ENCODE measurements around the gene NTM.

The NTM gene

DNA sequence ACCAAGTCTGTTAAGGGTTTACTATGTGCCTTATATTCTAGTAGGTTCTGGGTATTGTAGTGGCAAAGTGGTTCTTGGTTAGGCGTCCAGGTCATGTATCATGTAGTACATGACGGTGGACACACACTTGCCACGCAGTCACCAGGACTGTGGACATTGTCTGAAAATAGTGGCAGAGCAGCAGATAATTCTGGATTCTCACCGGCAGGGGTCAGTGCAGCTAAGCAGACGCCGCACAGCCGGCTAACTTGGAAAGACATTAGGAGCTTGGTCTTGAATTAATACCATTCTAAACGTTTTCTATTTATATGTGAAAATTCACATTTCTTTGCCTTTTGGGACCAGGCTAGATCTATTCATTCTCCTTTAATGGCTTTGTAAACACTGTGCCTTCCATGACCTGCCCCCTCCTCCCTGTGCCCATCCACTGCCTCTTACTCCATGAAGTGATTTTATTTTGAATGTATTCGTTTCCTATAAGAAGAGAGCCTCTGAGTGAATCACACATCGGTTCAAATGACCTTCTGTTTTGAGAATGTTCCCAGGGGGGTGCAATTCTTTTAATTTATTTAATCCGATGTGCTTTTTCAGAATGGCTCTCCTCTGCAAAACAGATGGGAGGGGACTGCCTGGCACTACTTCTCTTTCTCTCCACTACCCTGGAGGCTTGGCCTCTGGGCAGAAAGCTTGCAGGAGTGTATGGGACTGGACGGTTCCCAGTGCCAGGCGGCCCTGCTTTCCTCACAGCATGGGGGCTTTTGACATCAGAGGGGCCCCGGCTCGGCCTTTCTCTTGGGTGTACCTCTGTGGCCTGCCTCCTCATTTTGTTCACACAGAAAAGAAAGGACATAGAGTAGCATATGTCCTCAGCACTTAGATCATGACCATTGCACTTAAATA is 378.0 kb downstream of the NTM start:
- Histone ChIP-seq H4K8ac (ENCODE audit: low read length) (no peak overlapping the region), H2BK5ac (ENCODE audit: low read depth, low read length, poor library complexity, severe bottlenecking) (no peak overlapping the region), H2BK12ac (ENCODE audit: low read length in 2 of 2) (no peak overlapping the region), H3K4me2 (ENCODE audit: low read length, poor library complexity, severe bottlenecking) (no peak overlapping the region), H4K91ac (ENCODE audit: low read length) (no peak overlapping the region), H3K14ac (ENCODE audit: low read length in 2 of 2) (no peak overlapping the region), H3K4me3 (ENCODE audit: insufficient read depth in 1 of 2, low read depth in 1 of 2, low read length in 2 of 2) (peak overlapping the region in 1 of 2 experiments; percentile 1), H2AK5ac (ENCODE audit: low read length, severe bottlenecking) (no peak overlapping the region), H3K18ac (ENCODE audit: low read depth in 1 of 2, low read length in 2 of 2) (peak overlapping the region in 1 of 2 experiments; percentile 28), H2BK120ac (ENCODE audit: low read depth, low read length) (no peak overlapping the region), H3K9me3 (ENCODE audit: control insufficient read depth, low read length) (no peaks in the 10 kb centered on the region), H3K27me3 (ENCODE audit: control insufficient read depth in 1 of 2, insufficient read depth in 1 of 2, low read length in 2 of 2) (no peaks in the 10 kb centered on the region), H3K27ac (ENCODE audit: low read length, poor library complexity, severe bottlenecking) (no peak overlapping the region), H3K23ac (ENCODE audit: low read length in 2 of 2) (no peak overlapping the region), H3K4me1 (ENCODE audit: control insufficient read depth, insufficient read depth, low read depth, low read length) (peaks cover 2% of the 10 kb centered on the region), H2BK15ac (ENCODE audit: low read depth, poor library complexity, severe bottlenecking) (no peak overlapping the region), H3K9ac (ENCODE audit: low read length) (peak overlapping the region; percentile 68), H3K79me1 (replicated peaks; ENCODE audit: low read length, poor library complexity, severe bottlenecking) (no peaks in the 10 kb centered on the region), H3K4ac (ENCODE audit: low read depth in 1 of 2, low read length in 2 of 2) (no peak overlapping the region), H3K36me3 (ENCODE audit: control insufficient read depth in 1 of 2, insufficient read depth in 2 of 2, low read depth in 1 of 2, low read length in 2 of 2) (no peaks in the 10 kb centered on the region), H2AFZ (ENCODE audit: low read depth, low read length) (no peak overlapping the region)
- WGBS, result 37% methylated on average over 12 of the region's 15 CpGs
- peak; percentile 76 for DNase-seq

DNA sequence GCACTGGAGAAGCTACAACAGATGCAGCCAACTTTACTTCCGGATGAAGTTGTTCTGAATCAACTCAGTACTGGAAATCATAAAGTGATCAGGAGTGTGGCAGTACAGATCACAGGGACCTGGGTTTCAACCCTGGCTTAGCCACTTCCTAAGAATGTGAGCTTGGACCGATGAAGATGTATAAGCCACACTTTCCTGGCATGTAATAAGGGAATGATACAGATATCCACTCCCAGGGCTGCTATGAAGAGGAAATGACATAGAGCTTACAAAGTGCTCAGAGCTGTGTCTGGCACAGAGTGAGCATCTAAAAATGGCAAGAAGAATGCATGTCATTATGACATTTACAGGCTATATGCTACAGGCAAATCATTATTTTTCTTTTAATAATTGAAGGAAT is 378.7 kb downstream of the NTM start:
- H3K36me3 ChIP-seq (ENCODE audit: control insufficient read depth in 1 of 2, insufficient read depth in 2 of 2, low read depth in 1 of 2, low read length in 2 of 2), result no peaks in the 10 kb centered on the region
- H2AFZ ChIP-seq (ENCODE audit: low read depth, low read length), result no peak overlapping the region
- no peak overlapping the region for H3K27ac ChIP-seq (ENCODE audit: low read length, poor library complexity, severe bottlenecking)
- no peak overlapping the region for H4K8ac ChIP-seq (ENCODE audit: low read length)
- no peak overlapping the region for H2BK15ac ChIP-seq (ENCODE audit: low read depth, poor library complexity, severe bottlenecking)
- H3K27me3 ChIP-seq (ENCODE audit: control insufficient read depth in 1 of 2, insufficient read depth in 1 of 2, low read length in 2 of 2), result no peaks in the 10 kb centered on the region
- peak overlapping the region in 1 of 2 experiments; percentile 1 for H3K4me3 ChIP-seq (ENCODE audit: insufficient read depth in 1 of 2, low read depth in 1 of 2, low read length in 2 of 2)
- H3K9ac ChIP-seq (ENCODE audit: low read length), result peak overlapping the region; percentile 68
- H3K18ac ChIP-seq (ENCODE audit: low read depth in 1 of 2, low read length in 2 of 2), result no peak overlapping the region
- H2BK12ac ChIP-seq (ENCODE audit: low read length in 2 of 2), result no peak overlapping the region
- H2BK120ac ChIP-seq (ENCODE audit: low read depth, low read length), result no peak overlapping the region
- 37% methylated on average over 2 of the region's 2 CpGs for WGBS
- H4K91ac ChIP-seq (ENCODE audit: low read length), result no peak overlapping the region
- no peak overlapping the region for H3K23ac ChIP-seq (ENCODE audit: low read length in 2 of 2)
- peaks cover 2% of the 10 kb centered on the region for H3K4me1 ChIP-seq (ENCODE audit: control insufficient read depth, insufficient read depth, low read depth, low read length)
- no peaks in the 10 kb centered on the region for H3K9me3 ChIP-seq (ENCODE audit: control insufficient read depth, low read length)
- no peak overlapping the region for H3K4ac ChIP-seq (ENCODE audit: low read depth in 1 of 2, low read length in 2 of 2)
- no peak overlapping the region for H3K4me2 ChIP-seq (ENCODE audit: low read length, poor library complexity, severe bottlenecking)
- no peak overlapping the region for H2AK5ac ChIP-seq (ENCODE audit: low read length, severe bottlenecking)
- peak; percentile 60 for DNase-seq
- H3K79me1 ChIP-seq (replicated peaks; ENCODE audit: low read length, poor library complexity, severe bottlenecking), result no peaks in the 10 kb centered on the region
- no peak overlapping the region for H2BK5ac ChIP-seq (ENCODE audit: low read depth, low read length, poor library complexity, severe bottlenecking)
- no peak overlapping the region for H3K14ac ChIP-seq (ENCODE audit: low read length in 2 of 2)

DNA sequence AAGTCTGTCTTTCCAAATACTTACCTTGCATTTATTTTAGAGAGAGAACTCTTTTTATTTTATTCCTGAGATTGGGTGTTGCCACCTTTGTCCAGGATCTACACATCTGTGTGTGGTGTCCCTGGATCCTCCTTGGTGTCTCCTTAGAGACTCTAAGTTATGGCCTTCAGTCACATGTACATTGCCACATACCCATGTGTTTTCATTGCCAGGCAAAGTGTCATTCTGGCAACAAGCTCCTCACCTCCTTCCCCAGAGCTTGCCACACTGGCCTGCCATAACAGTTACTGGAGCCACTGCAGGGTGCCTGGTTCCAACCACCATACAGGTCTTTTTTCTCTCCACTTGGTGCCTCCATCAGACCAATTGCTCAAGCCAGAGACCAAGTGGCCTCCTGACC is 379.7 kb downstream of the NTM start:
- no peak overlapping the region for H3K4me3 ChIP-seq (ENCODE audit: insufficient read depth in 1 of 2, low read depth in 1 of 2, low read length in 2 of 2)

DNA sequence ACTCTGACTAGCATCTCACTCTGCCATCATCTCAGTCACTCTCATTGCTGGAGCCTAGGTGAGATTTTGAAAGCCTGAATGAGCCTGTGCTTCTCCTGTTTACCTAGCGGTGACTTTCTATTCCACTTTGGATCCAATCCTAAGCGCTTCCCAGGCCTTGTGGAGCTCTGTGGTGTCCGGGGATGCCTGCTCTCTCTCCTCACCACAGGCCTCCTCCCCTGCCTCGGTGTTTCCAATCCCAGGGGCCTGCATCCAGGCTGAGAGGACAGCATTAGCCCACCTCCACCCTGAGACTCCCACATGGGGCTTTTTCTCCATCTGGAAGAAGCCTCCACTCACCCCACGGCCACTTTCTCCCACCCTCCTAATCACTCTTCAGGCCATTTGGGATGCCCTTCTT is 380.3 kb downstream of the NTM start:
- Histone ChIP-seq H2BK5ac (ENCODE audit: low read depth, low read length, poor library complexity, severe bottlenecking) (no peak overlapping the region), H2AK5ac (ENCODE audit: low read length, severe bottlenecking) (no peak overlapping the region), H3K79me1 (replicated peaks; ENCODE audit: low read length, poor library complexity, severe bottlenecking) (no peaks in the 10 kb centered on the region), H3K4me2 (ENCODE audit: low read length, poor library complexity, severe bottlenecking) (no peak overlapping the region), H4K8ac (ENCODE audit: low read length) (no peak overlapping the region), H3K4ac (ENCODE audit: low read depth in 1 of 2, low read length in 2 of 2) (no peak overlapping the region), H2AFZ (ENCODE audit: low read depth, low read length) (no peak overlapping the region), H4K91ac (ENCODE audit: low read length) (no peak overlapping the region), H3K23ac (ENCODE audit: low read length in 2 of 2) (no peak overlapping the region), H3K4me3 (ENCODE audit: insufficient read depth in 1 of 2, low read depth in 1 of 2, low read length in 2 of 2) (no peak overlapping the region), H2BK15ac (ENCODE audit: low read depth, poor library complexity, severe bottlenecking) (no peak overlapping the region), H2BK12ac (ENCODE audit: low read length in 2 of 2) (no peak overlapping the region), H3K18ac (ENCODE audit: low read depth in 1 of 2, low read length in 2 of 2) (no peak overlapping the region), H3K14ac (ENCODE audit: low read length in 2 of 2) (no peak overlapping the region), H3K9me3 (ENCODE audit: control insufficient read depth, low read length) (no peaks in the 10 kb centered on the region), H3K27me3 (ENCODE audit: control insufficient read depth in 1 of 2, insufficient read depth in 1 of 2, low read length in 2 of 2) (no peaks in the 10 kb centered on the region), H2BK120ac (ENCODE audit: low read depth, low read length) (no peak overlapping the region), H3K9ac (ENCODE audit: low read length) (no peak overlapping the region), H3K27ac (ENCODE audit: low read length, poor library complexity, severe bottlenecking) (no peak overlapping the region), H3K4me1 (ENCODE audit: control insufficient read depth, insufficient read depth, low read depth, low read length) (peaks cover 2% of the 10 kb centered on the region), H3K36me3 (ENCODE audit: control insufficient read depth in 1 of 2, insufficient read depth in 2 of 2, low read depth in 1 of 2, low read length in 2 of 2) (no peaks in the 10 kb centered on the region)
- no peak for DNase-seq
- WGBS, result 90% methylated on average over 5 of the region's 5 CpGs

More for the DNA sequence above, 379.7 kb downstream of the NTM start:
- no peaks in the 10 kb centered on the region for H3K79me1 ChIP-seq (replicated peaks; ENCODE audit: low read length, poor library complexity, severe bottlenecking)
- H2BK5ac ChIP-seq (ENCODE audit: low read depth, low read length, poor library complexity, severe bottlenecking), result no peak overlapping the region
- no peaks in the 10 kb centered on the region for H3K36me3 ChIP-seq (ENCODE audit: control insufficient read depth in 1 of 2, insufficient read depth in 2 of 2, low read depth in 1 of 2, low read length in 2 of 2)
- H3K14ac ChIP-seq (ENCODE audit: low read length in 2 of 2), result no peak overlapping the region
- H3K4ac ChIP-seq (ENCODE audit: low read depth in 1 of 2, low read length in 2 of 2), result no peak overlapping the region
- no peak overlapping the region for H2AFZ ChIP-seq (ENCODE audit: low read depth, low read length)
- H3K18ac ChIP-seq (ENCODE audit: low read depth in 1 of 2, low read length in 2 of 2), result no peak overlapping the region
- no peak for DNase-seq
- no peak overlapping the region for H3K27ac ChIP-seq (ENCODE audit: low read length, poor library complexity, severe bottlenecking)
- H3K4me2 ChIP-seq (ENCODE audit: low read length, poor library complexity, severe bottlenecking), result no peak overlapping the region
- peaks cover 2% of the 10 kb centered on the region for H3K4me1 ChIP-seq (ENCODE audit: control insufficient read depth, insufficient read depth, low read depth, low read length)
- no peaks in the 10 kb centered on the region for H3K9me3 ChIP-seq (ENCODE audit: control insufficient read depth, low read length)
- no peak overlapping the region for H2AK5ac ChIP-seq (ENCODE audit: low read length, severe bottlenecking)
- no peak overlapping the region for H4K8ac ChIP-seq (ENCODE audit: low read length)
- no peak overlapping the region for H2BK120ac ChIP-seq (ENCODE audit: low read depth, low read length)
- H2BK12ac ChIP-seq (ENCODE audit: low read length in 2 of 2), result peak overlapping the region in 1 of 2 experiments; percentile 38
- H2BK15ac ChIP-seq (ENCODE audit: low read depth, poor library complexity, severe bottlenecking), result no peak overlapping the region
- H4K91ac ChIP-seq (ENCODE audit: low read length), result no peak overlapping the region
- no peaks in the 10 kb centered on the region for H3K27me3 ChIP-seq (ENCODE audit: control insufficient read depth in 1 of 2, insufficient read depth in 1 of 2, low read length in 2 of 2)
- H3K9ac ChIP-seq (ENCODE audit: low read length), result no peak overlapping the region
- no peak overlapping the region for H3K23ac ChIP-seq (ENCODE audit: low read length in 2 of 2)

All from mesenchymal stem cell (in vitro differentiated cells and primary cell).